Neural progenitor cell (in vitro differentiated cells): ENCODE data around the gene DCAF8L2.

Source experiments
- EZH2 ChIP-seq: fragments of 200-600 bp; sonication (generic); IDR thresholded peaks from 2 replicates; pipeline ENCODE4 v1.6.1; 2017; ENCODE audit warnings: antibody characterized with exemption, mild to moderate bottlenecking, moderate library complexity
- TF ChIP-seq, protein P1 (sequence below): fragments of 200-600 bp; sonication (generic); IDR thresholded peaks from 2 replicates; pipeline ENCODE4 v1.5.1; 2017; ENCODE audit warnings: antibody characterized with exemption, mild to moderate bottlenecking

DNA sequence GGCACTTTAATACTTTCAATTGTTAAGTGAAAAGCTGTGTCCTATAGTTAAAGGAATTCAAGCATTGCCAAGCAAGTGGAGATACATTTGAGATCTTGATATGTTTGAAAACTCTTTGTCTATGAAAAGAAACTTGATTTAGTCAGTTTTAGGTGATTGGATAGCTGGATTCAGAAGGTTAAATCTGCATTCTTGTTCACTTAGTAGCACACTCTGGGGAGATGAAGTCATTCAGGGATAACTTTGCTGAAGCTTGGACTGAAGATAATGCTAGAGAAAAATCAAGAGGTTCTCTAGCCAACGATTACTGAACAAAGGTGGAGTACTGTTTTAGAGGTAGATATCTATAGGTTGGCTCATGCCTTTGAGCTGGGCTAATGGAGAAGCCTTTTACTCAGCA lies 90.6 kb downstream of the DCAF8L2 start:
- TF ChIP-seq, protein P1, sequence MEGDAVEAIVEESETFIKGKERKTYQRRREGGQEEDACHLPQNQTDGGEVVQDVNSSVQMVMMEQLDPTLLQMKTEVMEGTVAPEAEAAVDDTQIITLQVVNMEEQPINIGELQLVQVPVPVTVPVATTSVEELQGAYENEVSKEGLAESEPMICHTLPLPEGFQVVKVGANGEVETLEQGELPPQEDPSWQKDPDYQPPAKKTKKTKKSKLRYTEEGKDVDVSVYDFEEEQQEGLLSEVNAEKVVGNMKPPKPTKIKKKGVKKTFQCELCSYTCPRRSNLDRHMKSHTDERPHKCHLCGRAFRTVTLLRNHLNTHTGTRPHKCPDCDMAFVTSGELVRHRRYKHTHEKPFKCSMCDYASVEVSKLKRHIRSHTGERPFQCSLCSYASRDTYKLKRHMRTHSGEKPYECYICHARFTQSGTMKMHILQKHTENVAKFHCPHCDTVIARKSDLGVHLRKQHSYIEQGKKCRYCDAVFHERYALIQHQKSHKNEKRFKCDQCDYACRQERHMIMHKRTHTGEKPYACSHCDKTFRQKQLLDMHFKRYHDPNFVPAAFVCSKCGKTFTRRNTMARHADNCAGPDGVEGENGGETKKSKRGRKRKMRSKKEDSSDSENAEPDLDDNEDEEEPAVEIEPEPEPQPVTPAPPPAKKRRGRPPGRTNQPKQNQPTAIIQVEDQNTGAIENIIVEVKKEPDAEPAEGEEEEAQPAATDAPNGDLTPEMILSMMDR: no peak
- no peak for TF ChIP-seq EZH2
